CD4-positive, alpha-beta T cell (primary cell): ENCODE measurements around the gene SLC25A24. TPM values are rescaled to one million over a fixed set of nuclear protein-coding genes. Genes with fewer than 3 reads are reported as not detected.

Experiments
- ATAC-seq: fragments of 200-7000 bp; cut with Tn5 transposase; one replicate; pipeline ENCODE4 v1.10.0; 2022; ENCODE audit warnings: mild to moderate bottlenecking; ENCODE audit not compliant: poor library complexity
- CTCF ChIA-PET: fragments of 350-600 bp; sonication (Branson Sonifier 250); formaldehyde crosslinking; loops from one replicate; lab custom pipeline; 2021; ENCODE audit warnings: antibody characterized with exemption, inconsistent platforms; lab: Charles Lee
- POLR2A ChIA-PET: fragments of 350-600 bp; sonication (Branson Sonifier 250); formaldehyde crosslinking; loops from one replicate; lab custom pipeline; 2021; ENCODE audit warnings: antibody characterized with exemption, inconsistent platforms; lab: Charles Lee
- DNase-seq, 14 experiments: peaks; one replicate each; pipeline ENCODE4 v3.0.0-alpha.2; 2013 to 2020; ENCODE audit warnings: mixed read lengths in 2 of 14
- H3K27ac ChIP-seq, 2 donors: one replicate each; pipeline versions ENCODE4 v1.5.1 to v1.7.0; 2013; ENCODE audit warnings: low read length in 2 of 2, low read depth in 1 of 2, mild to moderate bottlenecking in 1 of 2
- H3K27me3 ChIP-seq, 2 experiments: 1 replicate in 1 of 2; 2 replicates in 1 of 2; pipeline versions ENCODE4 v1.6.1 to v1.7.0; 2013; ENCODE audit warnings: low read length in 2 of 2, control low read depth in 1 of 2, mild to moderate bottlenecking in 1 of 2, moderate library complexity in 1 of 2; ENCODE audit not compliant: insufficient read depth in 2 of 2, control insufficient read depth in 1 of 2
- H3K36me3 ChIP-seq: one replicate; pipeline ENCODE4 v1.6.1; 2013; ENCODE audit warnings: low read length, control low read depth; ENCODE audit not compliant: insufficient read depth
- H3K4me1 ChIP-seq: one replicate; pipeline ENCODE4 v1.6.1; 2013; ENCODE audit warnings: low read length, control low read depth; ENCODE audit not compliant: insufficient read depth
- H3K4me3 ChIP-seq: one replicate; pipeline ENCODE4 v1.5.1; 2013; ENCODE audit warnings: mild to moderate bottlenecking, low read length, moderate library complexity
- H3K9me3 ChIP-seq, 2 experiments: 1 replicate in 1 of 2; 2 replicates in 1 of 2; pipeline versions ENCODE4 v1.6.1 to v1.7.0; 2013; ENCODE audit warnings: low read length in 2 of 2, mild to moderate bottlenecking in 2 of 2, control low read depth in 1 of 2, moderate library complexity in 1 of 2; ENCODE audit not compliant: control insufficient read depth in 1 of 2, insufficient read depth in 1 of 2
- H3K27ac Mint-ChIP-seq: one replicate; pipeline ENCODE4 v1.8.0; 2020; ENCODE audit warnings: mixed read lengths
- H3K27me3 Mint-ChIP-seq: one replicate; pipeline ENCODE4 v1.8.0; 2021; ENCODE audit warnings: mixed read lengths
- H3K36me3 Mint-ChIP-seq: one replicate; pipeline ENCODE4 v1.8.0; 2021; ENCODE audit warnings: low read depth, mixed read lengths
- H3K4me1 Mint-ChIP-seq: one replicate; pipeline ENCODE4 v1.8.0; 2021; ENCODE audit warnings: low read depth, mixed read lengths
- H3K4me3 Mint-ChIP-seq: one replicate; pipeline ENCODE4 v1.8.0; 2020; ENCODE audit warnings: mild to moderate bottlenecking, mixed read lengths
- H3K9me3 Mint-ChIP-seq: one replicate; pipeline ENCODE4 v1.8.0; 2020; ENCODE audit warnings: mixed read lengths
- intact Hi-C, 2 experiments: fragments of 100-400 bp; cut with DNase I in 1 of 2; cut with micrococcal nuclease in 1 of 2; formaldehyde crosslinking; loops; one replicate each; pipeline versions ENCODE4 v1.15.1 to v1.9.0; 2023 to 2025; cut with DNase I, micrococcal nuclease
- total RNA-seq, 174 experiments: library from RNA in 2 of 174; stranded (reverse) in 2 of 174; gene quantifications; one replicate each; pipeline ENCODE4 v1.2.3 and lab custom pipeline; 2021 to 2026
- TF ChIP-seq, protein P1 (sequence below): fragments of 200-600 bp; IDR thresholded peaks from one replicate; pipeline ENCODE4 v1.8.0; 2022; ENCODE audit warnings: antibody characterized with exemption, mild to moderate bottlenecking

Gene SLC25A24
- total RNA-seq, 2 experiments from 2014 or later, result 4.9 to 5.5 TPM

DNA sequence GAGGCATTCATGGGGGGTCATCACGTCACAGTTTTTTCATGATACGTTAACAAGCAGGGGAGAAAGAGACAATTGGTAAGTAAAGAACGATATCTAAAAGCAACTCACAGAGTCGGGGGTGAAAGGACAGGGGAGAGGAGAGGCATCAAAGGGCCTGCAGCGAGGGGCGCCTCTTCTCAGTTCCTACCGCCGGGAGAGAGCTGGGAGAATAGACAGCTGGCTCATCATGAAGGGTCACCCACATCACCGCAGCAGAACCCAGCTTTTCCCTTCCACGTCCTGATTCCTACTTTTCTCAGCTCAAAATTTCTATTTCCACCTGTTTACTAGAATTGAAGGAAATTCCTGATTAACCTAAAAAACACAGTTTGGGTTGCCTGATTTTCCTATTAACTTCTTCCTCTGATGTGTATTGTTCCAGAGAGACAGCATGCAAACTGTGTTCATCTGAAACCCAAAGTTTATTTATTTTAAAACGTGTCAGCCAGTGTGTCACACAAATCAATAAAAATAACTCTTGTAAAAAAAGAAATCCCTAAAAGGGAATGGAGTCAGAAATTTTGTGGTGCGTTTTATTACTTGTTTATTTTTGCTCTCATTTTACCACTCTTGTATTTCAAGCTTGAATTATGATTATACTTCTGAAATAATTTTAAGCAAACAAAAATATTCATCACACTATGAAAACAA lies 75.4 kb downstream of the SLC25A24 start:
- CTCF ChIA-PET, result interaction anchor here (1.0 to 5.7 kb wide), 10 partner anchors 9 to 344 kb away, joined by 3 to 152 read pairs (median 4); partner anchors contain the start of gene SLC25A24
- no peak for DNase-seq
- H3K27ac ChIP-seq, result no peak overlapping the region
- intact Hi-C loops, result loop anchor here (1.0 to 5.0 kb wide), 4 partner anchors 67 to 342 kb away; partner anchors contain the start of gene VAV3 (in 1 of the 2)
- no peaks in the 10 kb centered on the region for H3K9me3 ChIP-seq
- no peak overlapping the region for H3K4me3 ChIP-seq
- Mint-ChIP-seq H3K4me1 (peaks cover 7% of the 10 kb centered on the region), H3K36me3 (no peaks in the 10 kb centered on the region), H3K27ac (no peak overlapping the region), H3K9me3 (no peaks in the 10 kb centered on the region), H3K27me3 (no peaks in the 10 kb centered on the region), H3K4me3 (no peak overlapping the region)
- H3K36me3 ChIP-seq, result no peaks in the 10 kb centered on the region
- no peak for ATAC-seq
- POLR2A ChIA-PET, result interaction anchor here (1.1 to 1.8 kb wide), 2 partner anchors 161 to 342 kb away, joined by 5 to 18 read pairs; no protein-coding TSS in a partner anchor
- H3K4me1 ChIP-seq, result peaks cover 3% of the 10 kb centered on the region
- TF ChIP-seq, protein P1, sequence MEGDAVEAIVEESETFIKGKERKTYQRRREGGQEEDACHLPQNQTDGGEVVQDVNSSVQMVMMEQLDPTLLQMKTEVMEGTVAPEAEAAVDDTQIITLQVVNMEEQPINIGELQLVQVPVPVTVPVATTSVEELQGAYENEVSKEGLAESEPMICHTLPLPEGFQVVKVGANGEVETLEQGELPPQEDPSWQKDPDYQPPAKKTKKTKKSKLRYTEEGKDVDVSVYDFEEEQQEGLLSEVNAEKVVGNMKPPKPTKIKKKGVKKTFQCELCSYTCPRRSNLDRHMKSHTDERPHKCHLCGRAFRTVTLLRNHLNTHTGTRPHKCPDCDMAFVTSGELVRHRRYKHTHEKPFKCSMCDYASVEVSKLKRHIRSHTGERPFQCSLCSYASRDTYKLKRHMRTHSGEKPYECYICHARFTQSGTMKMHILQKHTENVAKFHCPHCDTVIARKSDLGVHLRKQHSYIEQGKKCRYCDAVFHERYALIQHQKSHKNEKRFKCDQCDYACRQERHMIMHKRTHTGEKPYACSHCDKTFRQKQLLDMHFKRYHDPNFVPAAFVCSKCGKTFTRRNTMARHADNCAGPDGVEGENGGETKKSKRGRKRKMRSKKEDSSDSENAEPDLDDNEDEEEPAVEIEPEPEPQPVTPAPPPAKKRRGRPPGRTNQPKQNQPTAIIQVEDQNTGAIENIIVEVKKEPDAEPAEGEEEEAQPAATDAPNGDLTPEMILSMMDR, result no peak
- H3K27me3 ChIP-seq, result no peaks in the 10 kb centered on the region

DNA sequence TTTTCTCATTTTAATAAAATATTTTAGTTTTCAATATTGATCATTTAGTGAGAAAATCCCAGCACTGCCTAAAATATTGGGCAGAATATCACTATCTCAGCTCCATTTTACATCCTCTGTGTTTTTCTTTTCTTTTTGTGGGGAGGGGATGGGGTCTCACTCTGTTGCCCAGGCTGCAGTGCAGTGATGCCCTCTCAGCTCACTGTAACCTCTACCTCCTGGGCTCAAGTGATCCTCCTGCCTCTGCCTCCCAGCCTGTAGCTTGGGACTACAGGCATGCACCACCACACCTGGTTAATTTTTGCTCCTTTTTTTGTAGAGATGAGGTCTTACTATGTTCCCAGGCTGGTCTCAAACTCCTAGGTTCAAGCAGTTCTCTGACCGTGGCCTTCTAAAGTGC lies 76.1 kb downstream of the SLC25A24 start:
- TF ChIP-seq, protein P1, result no peak
- H3K4me3 ChIP-seq, result no peak overlapping the region
- no peak for DNase-seq
- H3K9me3 Mint-ChIP-seq, result no peaks in the 10 kb centered on the region
- no peak overlapping the region for H3K4me3 Mint-ChIP-seq
- H3K27ac Mint-ChIP-seq, result no peak overlapping the region
- H3K36me3 ChIP-seq, result no peaks in the 10 kb centered on the region
- intact Hi-C loops, result loop anchor here in 1 of 2 experiments (5.0 kb wide), 2 partner anchors 67 to 157 kb away; partner anchors contain the start of gene VAV3
- H3K4me1 Mint-ChIP-seq, result peaks cover 7% of the 10 kb centered on the region
- no peaks in the 10 kb centered on the region for H3K27me3 Mint-ChIP-seq
- no peak overlapping the region for H3K27ac ChIP-seq
- H3K9me3 ChIP-seq, result no peaks in the 10 kb centered on the region
- ChIA-PET POLR2A (interaction anchor here (0.6 kb wide), 1 partner anchor 342 kb away, joined by 6 read pairs; no protein-coding TSS in a partner anchor), CTCF (interaction anchor here (0.6 to 5.7 kb wide), 2 partner anchors 343 to 500 kb away, joined by 3 to 152 read pairs; no protein-coding TSS in a partner anchor)
- no peak for ATAC-seq
- H3K36me3 Mint-ChIP-seq, result no peaks in the 10 kb centered on the region
- H3K4me1 ChIP-seq, result peaks cover 3% of the 10 kb centered on the region
- H3K27me3 ChIP-seq, result no peaks in the 10 kb centered on the region

DNA sequence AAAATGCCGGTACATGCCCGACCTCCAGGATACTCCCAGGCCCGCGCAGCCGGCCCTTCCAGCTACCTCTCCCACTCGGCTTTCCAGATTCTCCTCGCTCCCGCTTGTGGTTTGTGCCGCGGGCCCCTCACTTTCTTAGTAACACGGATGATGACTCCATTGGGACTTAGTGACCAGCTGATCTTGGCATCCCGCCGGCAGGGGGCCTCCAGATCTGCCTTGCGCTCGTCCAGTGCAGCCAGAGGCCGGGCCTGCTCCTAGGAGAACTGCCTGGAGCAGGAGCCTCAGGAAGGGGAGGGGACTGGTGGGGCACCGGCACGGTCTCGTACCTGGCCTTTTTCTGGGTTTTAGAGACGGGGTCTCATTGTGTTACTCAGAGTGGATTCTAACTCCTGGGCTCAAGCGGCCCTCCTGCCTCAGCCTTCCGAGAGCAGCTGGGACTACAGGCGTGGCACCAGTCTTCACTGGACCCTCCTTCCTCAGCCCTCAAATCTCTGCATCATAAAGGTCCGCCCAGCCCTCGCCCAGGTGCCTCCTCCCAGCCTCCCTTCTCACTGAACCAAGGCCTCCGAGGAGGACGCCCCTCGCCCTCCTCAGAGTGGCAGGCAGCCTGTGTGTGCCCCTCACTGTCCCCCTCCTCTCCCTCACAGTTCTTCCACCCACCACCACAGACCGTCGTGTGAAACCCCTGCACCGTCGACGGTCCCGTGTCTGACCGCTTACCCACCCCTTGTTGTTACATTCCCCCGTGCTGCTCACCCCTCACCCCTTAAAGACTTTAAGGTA lies 78.6 kb downstream of the SLC25A24 start:
- Mint-ChIP-seq H3K27me3 (no peaks in the 10 kb centered on the region), H3K9me3 (no peaks in the 10 kb centered on the region), H3K4me3 (no peak overlapping the region), H3K36me3 (no peaks in the 10 kb centered on the region), H3K4me1 (peaks cover 7% of the 10 kb centered on the region), H3K27ac (no peak overlapping the region)
- TF ChIP-seq, protein P1, result no peak
- H3K9me3 ChIP-seq, result no peaks in the 10 kb centered on the region
- ATAC-seq, result no peak
- H3K4me1 ChIP-seq, result peaks cover 3% of the 10 kb centered on the region
- H3K36me3 ChIP-seq, result no peaks in the 10 kb centered on the region
- POLR2A ChIA-PET, result no interaction called here
- intact Hi-C loops, result loop anchor here in 1 of 2 experiments (5.0 kb wide), 2 partner anchors 64 to 154 kb away; partner anchors contain the start of gene VAV3
- H3K27ac ChIP-seq, result no peak overlapping the region
- H3K27me3 ChIP-seq, result no peaks in the 10 kb centered on the region
- no peak for DNase-seq
- H3K4me3 ChIP-seq, result no peak overlapping the region
- CTCF ChIA-PET, result no interaction called here
